T47D (cell line): Measurements from ENCODE around the gene SPNS2.

ENCODE experiments used
- DNase-seq, 2 experiments: peaks; one replicate each; pipeline versions ENCODE4 v3.0.0 to v3.0.0-alpha.2; 2011 to 2012; ENCODE audit warnings: low read depth in 1 of 2, low spot score in 1 of 2
- JUND ChIP-seq: IDR thresholded peaks from 2 replicates; pipeline ENCODE4 v1.6.1; 2012; ENCODE audit warnings: low read depth
- in situ Hi-C: cut with HindIII; loops from 2 replicates; pipeline ENCODE4 v1.10.0; 2016; ENCODE audit warnings: low sequenced_read_pairs, low pct_unique_long_range_greater_than_20kb

Gene SPNS2

DNA sequence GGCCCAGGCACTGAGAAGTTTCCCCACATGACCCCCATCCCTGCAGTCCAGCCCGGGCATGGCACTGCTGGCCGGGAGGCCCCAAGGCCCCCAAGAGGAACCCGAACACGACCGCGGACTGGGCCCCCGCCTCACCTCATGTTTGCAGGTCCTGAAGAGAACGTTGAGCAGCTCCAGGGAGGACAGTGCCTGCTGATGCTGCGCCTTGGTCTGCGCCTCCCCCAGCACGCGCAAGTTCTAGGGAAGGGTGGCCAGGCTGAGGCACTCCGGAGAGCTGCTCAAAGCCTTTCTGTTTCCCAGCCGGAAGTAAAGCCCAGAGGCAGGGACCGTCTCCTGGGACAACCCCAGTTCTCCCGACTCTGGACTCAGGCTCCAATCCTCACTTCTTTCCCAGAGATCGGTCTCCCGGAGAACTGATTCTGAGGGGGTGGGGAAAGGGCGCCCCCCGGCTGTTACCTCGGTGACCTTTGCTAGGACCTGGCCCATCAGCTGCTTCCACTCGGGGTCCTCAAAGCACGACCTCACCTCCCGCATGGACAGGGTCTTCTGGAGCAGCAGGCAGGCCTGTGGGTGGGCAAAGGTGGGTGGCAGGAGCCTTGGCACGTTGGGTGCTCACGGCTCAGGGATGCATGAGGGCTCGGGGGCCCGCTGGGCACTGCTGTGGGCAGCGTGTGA, 42.8 kb downstream of the SPNS2 start:
- in situ Hi-C loops = no loop called here
- no peak for TF ChIP-seq JUND
- no peak for DNase-seq

GRCh38 chr17:4542003-4542725, 43.5 kb downstream of the SPNS2 start:
- DNase-seq = no peak
- in situ Hi-C loops = no loop called here
- TF ChIP-seq JUND = no peak

GRCh38 chr17:4542726-4543191, 44.1 kb downstream of the SPNS2 start:
- no peak for TF ChIP-seq JUND
- no peak for DNase-seq
- in situ Hi-C loops = no loop called here

DNA sequence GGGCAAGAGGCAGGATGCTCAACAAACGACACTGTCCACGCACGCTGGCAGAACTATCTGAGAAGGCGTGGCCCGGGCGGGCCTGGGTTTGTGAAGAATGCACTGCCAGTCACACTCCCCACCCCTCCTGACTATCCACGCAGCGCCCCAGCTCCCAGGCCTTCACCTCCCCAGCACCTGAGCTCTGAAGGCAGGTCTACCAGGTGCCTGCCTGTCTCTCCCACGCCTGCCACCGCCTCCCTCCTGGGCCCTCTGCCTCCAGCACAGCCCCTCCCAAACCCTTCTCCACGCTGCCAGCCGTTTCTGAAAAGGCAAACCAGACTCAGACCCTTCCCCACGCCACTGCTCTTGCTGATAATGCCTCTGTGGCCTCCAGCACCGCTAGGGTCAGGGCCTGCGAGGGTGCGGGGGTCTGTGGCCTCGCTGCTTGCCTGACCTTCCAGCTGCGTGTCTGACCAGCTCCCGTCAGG, 44.9 kb downstream of the SPNS2 start:
- in situ Hi-C loops = no loop called here
- no peak for TF ChIP-seq JUND
- no peak for DNase-seq

GRCh38 chr17:4544135-4544950, 45.7 kb downstream of the SPNS2 start:
- TF ChIP-seq JUND = no peak
- in situ Hi-C loops = no loop called here
- DNase-seq = no peak

DNA sequence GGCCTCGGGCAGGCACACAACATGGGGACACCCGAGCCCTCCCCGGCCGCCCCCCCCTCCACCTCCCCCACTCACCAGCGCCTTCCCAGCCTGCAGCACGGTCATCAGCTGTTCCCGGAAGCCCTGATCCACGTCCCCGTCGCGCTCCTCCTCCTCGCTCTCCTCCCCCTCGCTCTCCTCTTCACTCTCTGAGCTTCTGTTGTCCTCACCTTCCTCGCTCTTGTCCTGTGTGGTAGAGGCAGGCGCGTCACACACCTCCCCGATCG, 46.2 kb downstream of the SPNS2 start:
- no peak for DNase-seq
- TF ChIP-seq JUND = no peak
- in situ Hi-C loops = no loop called here

DNA sequence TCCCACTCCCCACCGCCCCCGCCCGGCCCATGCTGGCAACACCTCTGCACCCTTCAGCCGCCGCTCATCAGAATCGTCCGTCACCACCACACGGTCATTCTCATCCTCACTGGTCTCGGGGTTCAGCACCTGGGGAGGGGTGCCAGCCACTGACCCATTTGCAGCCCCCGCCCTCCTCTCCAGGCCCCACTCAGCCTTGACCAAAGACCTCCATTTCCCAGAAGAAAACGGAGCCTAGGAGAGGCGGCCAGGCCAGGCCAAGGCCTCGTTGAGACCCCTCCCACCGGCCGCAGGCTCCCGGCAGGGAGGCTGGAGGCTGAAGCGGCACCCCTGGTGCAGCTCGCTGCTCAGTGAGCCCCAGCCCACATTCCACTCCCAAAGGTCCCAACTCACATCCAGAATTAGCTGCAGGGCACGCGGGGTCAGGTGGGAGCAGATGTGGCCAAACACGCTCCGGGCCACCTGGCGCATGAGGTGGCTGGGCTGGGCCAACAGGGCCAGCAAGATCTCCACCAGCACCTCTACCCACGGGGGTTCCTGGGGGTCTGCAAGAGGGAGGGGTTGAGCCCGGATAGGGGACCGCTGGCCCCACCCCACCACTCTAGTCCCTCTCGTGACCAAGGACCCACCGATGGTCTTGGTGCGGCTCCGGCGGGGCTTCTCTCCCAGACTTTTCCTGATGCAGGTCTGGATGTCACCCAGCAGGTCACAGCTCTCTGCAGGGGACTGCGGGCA, 46.7 kb downstream of the SPNS2 start:
- DNase-seq = no peak
- no peak for TF ChIP-seq JUND
- in situ Hi-C loops = no loop called here

DNA sequence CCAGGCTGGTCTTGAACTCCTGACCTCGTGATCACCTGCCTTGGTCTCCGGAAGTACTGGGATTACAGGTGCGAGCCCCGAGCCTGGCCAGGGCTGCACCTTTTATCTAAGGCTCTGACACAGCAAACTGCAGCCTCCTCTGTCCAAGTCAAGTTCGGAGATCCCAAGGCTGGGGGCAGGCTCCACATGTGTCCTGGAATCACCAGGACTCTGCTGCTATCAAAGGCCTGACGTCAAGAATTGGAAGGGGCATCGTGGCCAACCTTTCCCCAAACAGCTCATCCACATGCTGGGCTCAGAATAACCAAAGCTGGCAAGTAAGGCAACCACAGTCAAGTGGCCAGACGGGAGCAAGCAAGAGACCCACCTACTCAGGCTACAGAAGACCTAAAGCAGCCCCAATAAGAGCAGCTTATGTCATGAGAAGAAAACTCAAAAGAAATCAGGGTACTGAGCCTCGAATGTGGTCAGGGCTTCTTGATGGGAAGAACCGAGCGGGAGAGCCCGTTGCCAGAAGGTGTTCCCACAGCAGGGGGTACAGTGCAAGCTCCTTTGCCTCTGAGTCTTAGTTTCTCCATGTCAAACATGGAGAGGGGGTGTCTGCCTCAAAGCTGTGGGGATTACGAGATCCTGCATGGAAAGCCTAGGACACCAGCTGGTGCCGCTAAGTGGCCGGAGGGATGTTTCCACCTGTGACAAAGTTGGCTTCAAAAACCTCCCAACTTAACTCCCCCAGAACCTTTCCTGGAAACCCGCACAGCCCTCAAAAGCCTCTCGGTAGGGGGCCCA, 48.6 kb downstream of the SPNS2 start:
- DNase-seq = no peak
- TF ChIP-seq JUND = no peak
- in situ Hi-C loops = no loop called here

DNA sequence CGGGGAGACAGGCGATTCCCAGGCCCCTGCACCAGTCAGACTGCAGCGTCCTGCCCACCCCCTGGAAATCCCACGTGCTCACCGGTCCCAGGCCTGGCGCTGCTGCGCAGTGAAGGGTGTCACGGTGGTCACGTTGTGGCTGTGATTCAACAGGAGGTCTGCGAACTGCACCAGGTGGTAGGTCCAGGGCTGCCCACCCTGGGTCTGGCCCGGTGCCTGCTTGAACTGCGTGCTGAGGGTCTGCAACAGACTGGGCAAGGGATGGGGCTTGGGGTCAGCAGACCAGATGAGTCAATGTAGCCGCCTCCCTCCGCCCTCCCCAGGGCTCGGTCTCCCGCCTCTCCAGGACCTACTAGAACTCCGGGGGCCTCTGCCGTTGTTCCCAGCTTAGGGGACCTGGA, 49.4 kb downstream of the SPNS2 start:
- no peak for DNase-seq
- in situ Hi-C loops = no loop called here
- TF ChIP-seq JUND = no peak

DNA sequence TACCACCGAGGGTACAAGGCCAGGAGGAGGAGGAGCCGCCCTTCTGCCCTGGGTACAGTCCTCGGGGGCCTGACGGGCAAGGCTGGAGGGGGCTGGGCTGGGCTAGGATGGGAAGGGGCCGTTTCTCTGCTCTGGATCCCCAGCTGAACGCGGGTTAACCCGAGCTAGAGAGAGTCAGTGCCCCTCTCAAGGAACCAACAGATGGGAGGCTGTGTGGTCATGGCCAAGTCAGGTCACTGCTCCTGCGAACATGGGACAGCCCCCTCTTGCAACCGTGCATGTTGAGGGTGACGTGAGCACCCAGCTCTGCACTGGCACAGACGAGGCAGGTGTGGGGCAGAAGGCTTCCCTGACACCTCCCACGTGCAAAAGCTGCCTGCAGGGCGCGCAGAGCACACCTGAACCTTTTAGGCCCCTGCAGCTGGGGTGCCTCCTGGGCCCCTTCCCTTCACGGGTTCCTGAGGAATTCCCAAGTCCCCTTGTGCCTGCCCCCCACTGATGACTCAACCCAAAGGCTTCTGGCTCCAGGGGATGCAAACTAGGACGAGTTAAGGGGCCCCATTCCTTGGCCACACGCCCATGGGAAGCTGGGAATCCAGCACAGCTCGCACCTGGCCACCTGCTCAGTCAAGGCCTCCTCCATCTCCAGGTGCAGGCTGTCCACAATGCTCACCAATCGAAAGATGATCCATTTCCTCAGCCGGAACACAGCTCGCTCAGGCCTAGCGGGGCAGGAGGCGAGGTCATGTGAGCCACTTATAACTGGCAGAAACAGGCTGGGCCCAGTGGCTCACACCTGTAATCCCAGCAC, 50.2 kb downstream of the SPNS2 start:
- in situ Hi-C loops = no loop called here
- TF ChIP-seq JUND = no peak

More for the DNA sequence above, 50.2 kb downstream of the SPNS2 start:
- DNase-seq = no peak
